Stomach (tissue), 4 donors: Measurements from ENCODE around the gene ATG7.

Experiments used
- EP300 ChIP-seq: sonication (generic); formaldehyde crosslinking; IDR thresholded peaks from one replicate; pipeline ENCODE4 v1.6.1; 2017; ENCODE audit warnings: antibody characterized with exemption
- POLR2A ChIP-seq, 4 donors: fragments of 450-650 bp; IDR thresholded peaks; one replicate each; pipeline ENCODE4 v1.6.1; 2016; ENCODE audit warnings: antibody characterized with exemption in 4 of 4, control low read depth in 2 of 4, mild to moderate bottlenecking in 1 of 4, moderate library complexity in 1 of 4
- POLR2AphosphoS5 ChIP-seq, 3 donors: sonication (generic); formaldehyde crosslinking; IDR thresholded peaks; one replicate each; pipeline ENCODE4 v1.6.1; 2016; ENCODE audit warnings: antibody characterized with exemption in 3 of 3
- TF ChIP-seq, protein P1 (sequence below), 7 experiments: fragments of 450-650 bp in 4 of 7; fragments of 200-600 bp in 3 of 7; sonication (generic) in 3 of 7; IDR thresholded peaks; one replicate each; pipeline ENCODE4 v1.5.1; 2016 to 2019; ENCODE audit warnings: antibody characterized with exemption in 7 of 7, control low read depth in 2 of 7, mild to moderate bottlenecking in 1 of 7

DNA sequence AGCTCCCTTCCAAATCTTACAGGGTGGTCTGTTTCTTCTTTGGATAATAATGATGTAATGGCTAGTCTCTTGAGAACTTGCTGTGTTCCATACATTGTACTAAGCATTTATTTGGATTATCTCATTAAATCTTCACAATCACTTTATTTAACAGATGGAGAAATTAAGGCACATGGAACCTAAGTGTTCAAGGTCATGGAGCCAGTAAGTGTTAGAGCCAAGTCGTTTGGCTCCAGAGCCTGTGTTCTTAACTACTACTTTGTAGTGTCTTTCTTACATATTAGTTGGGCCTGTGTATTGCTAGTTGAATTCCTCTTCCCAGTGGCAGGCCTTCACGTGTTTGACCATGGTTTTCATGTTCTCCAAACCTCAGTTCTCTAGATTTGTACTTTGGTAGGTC is 177.8 kb downstream of the ATG7 start:
- TF ChIP-seq POLR2A (IDR thresholded peaks at IDR 0.05) (no peak), EP300 (no peak), POLR2AphosphoS5 (IDR thresholded peaks at IDR 0.05) (no peak)
- TF ChIP-seq, protein P1, sequence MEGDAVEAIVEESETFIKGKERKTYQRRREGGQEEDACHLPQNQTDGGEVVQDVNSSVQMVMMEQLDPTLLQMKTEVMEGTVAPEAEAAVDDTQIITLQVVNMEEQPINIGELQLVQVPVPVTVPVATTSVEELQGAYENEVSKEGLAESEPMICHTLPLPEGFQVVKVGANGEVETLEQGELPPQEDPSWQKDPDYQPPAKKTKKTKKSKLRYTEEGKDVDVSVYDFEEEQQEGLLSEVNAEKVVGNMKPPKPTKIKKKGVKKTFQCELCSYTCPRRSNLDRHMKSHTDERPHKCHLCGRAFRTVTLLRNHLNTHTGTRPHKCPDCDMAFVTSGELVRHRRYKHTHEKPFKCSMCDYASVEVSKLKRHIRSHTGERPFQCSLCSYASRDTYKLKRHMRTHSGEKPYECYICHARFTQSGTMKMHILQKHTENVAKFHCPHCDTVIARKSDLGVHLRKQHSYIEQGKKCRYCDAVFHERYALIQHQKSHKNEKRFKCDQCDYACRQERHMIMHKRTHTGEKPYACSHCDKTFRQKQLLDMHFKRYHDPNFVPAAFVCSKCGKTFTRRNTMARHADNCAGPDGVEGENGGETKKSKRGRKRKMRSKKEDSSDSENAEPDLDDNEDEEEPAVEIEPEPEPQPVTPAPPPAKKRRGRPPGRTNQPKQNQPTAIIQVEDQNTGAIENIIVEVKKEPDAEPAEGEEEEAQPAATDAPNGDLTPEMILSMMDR (IDR thresholded peaks at IDR 0.05): no peak
